AG04450 (cell line): Measurements from ENCODE around the gene G3BP1. TPM values are rescaled to one million over a fixed set of nuclear protein-coding genes. Genes with fewer than 3 reads are reported as not detected.
"Not testable (repeated sequence)": the region's sequence is repeated elsewhere in the genome, so short reads cannot be mapped to it uniquely, and the experiment has no call there.

ENCODE experiments used
- CTCF ChIA-PET: fragments of 300-600, 350-600 bp; formaldehyde crosslinking; extraction: SDS; loops from one replicate; lab custom pipeline; 2022; ENCODE audit warnings: antibody characterized with exemption, inconsistent platforms; lab: Charles Lee
- POLR2A ChIA-PET: fragments of 350-600 bp; formaldehyde crosslinking; extraction: SDS; loops from one replicate; lab custom pipeline; 2021; ENCODE audit warnings: antibody characterized with exemption, inconsistent platforms; lab: Yijun Ruan, JAX
- DNase-seq: peaks from one replicate; pipeline ENCODE4 v3.0.0-alpha.2; 2011; ENCODE audit warnings: low read depth, low spot score
- H3K27ac ChIP-seq: one replicate; pipeline ENCODE4 v1.5.1; 2012; ENCODE audit warnings: low read depth, low read length, control low read depth
- H3K27me3 ChIP-seq: one replicate; pipeline ENCODE4 v1.6.0; 2012; ENCODE audit warnings: low read length; ENCODE audit not compliant: control insufficient read depth, insufficient read depth
- H3K4me3 ChIP-seq: 2 replicates; pipeline ENCODE4 v1.5.1; 2011; ENCODE audit warnings: mild to moderate bottlenecking, low read depth, low read length, control low read depth
- H3K9me3 ChIP-seq: 2 replicates; pipeline ENCODE4 v1.5.1; 2012; ENCODE audit warnings: low read length; ENCODE audit not compliant: control insufficient read depth, insufficient read depth
- CTCF ChIP-seq: IDR thresholded peaks from 2 replicates; pipeline ENCODE4 v1.5.1; 2011; ENCODE audit warnings: low read depth, low read length, control low read depth, inconsistent platforms
- polyA minus RNA-seq: library from RNA; depleted of rRNA, polyadenylated mRNA; stranded (reverse); fragments of >200 nt; gene quantifications from 2 replicates; pipeline ENCODE4 v1.2.3, GENCODE V29; 2011; rRNA and poly(A)+ RNA removed
- polyA plus RNA-seq: library from polyadenylated mRNA; depleted of rRNA; stranded (reverse); fragments of >200 nt; gene quantifications from 2 replicates; pipeline ENCODE4 v1.2.3, GENCODE V29; 2011; rRNA removed

Gene G3BP1
- polyA plus RNA-seq, result 87.7 and 101 TPM in 2 replicates
- polyA minus RNA-seq, result 177 and 215 TPM in 2 replicates

GRCh38 chr5:151771259-151772028, at the start of gene G3BP1:
TSS of gene G3BP1 (plus strand) at chr5:151771954. CDS start at chr5:151786621, 14,667 bp downstream.
- Histone ChIP-seq H3K4me3 (peak within 1 kb of the TSS; percentile 91), H3K27ac (peak within 1 kb of the TSS; percentile 95), H3K27me3 (no peaks in the 10 kb centered on the region), H3K9me3 (no peaks in the 10 kb centered on the region)
- TF ChIP-seq CTCF, result peak; percentile 68
- ChIA-PET POLR2A (interaction anchor here (0.5 to 2.6 kb wide), 30 partner anchors 9 to 324 kb away, joined by 3 to 28 read pairs (median 5); partner anchors contain the start of genes ATOX1, SLC36A1 and SPARC), CTCF (interaction anchor here (0.5 to 2.6 kb wide), 41 partner anchors 9 to 769 kb away, joined by 3 to 19 read pairs (median 4); partner anchors contain the start of gene ATOX1)
- peak; percentile 100 for DNase-seq

- no peaks in the 10 kb centered on the region for H3K27me3 ChIP-seq
- CTCF ChIA-PET, result interaction anchor here (5.7 kb wide), 1 partner anchor 64 kb away, joined by 37 read pairs; no protein-coding TSS in a partner anchor
- no peak overlapping the region for H3K27ac ChIP-seq
- POLR2A ChIA-PET, result no interaction called here
- H3K4me3 ChIP-seq, result no peak overlapping the region
- no peak for DNase-seq
- TF ChIP-seq CTCF, result no peak
- H3K9me3 ChIP-seq, result no peaks in the 10 kb centered on the region
These were observed 49.2 kb upstream of the G3BP1 start for GRCh38 chr5:151722546-151722945.

- no peaks in the 10 kb centered on the region for H3K27me3 ChIP-seq
- no peak for TF ChIP-seq CTCF
- ChIA-PET CTCF (no interaction called here), POLR2A (no interaction called here)
- no peaks in the 10 kb centered on the region for H3K9me3 ChIP-seq
- no peak overlapping the region for H3K4me3 ChIP-seq
- DNase-seq, result no peak
- no peak overlapping the region for H3K27ac ChIP-seq
These were observed 47.4 kb upstream of the G3BP1 start for GRCh38 chr5:151724360-151724759.

- POLR2A ChIA-PET, H3K27ac ChIP-seq, CTCF ChIA-PET, H3K9me3 ChIP-seq, H3K4me3 ChIP-seq, DNase-seq, H3K27me3 ChIP-seq: not testable (repeated sequence)
These were observed 42.2 kb upstream of the G3BP1 start for GRCh38 chr5:151729597-151729996.

- Histone ChIP-seq H3K9me3 (no peaks in the 10 kb centered on the region; the same call in 1 of the 2 replicates), H3K4me3 (no peak overlapping the region), H3K27ac (no peak overlapping the region), H3K27me3 (no peaks in the 10 kb centered on the region)
- no peak for DNase-seq
- POLR2A ChIA-PET, result no interaction called here
- TF ChIP-seq CTCF, result no peak
- CTCF ChIA-PET, result interaction anchor here (1.5 kb wide), 1 partner anchor 12 kb away, joined by 4 read pairs; no protein-coding TSS in a partner anchor
These were observed 41.4 kb upstream of the G3BP1 start for GRCh38 chr5:151730381-151730780.
